GOT3 (cell line): Measurements from ENCODE around the gene PGAM2.

Experiments
- DNase-seq: peaks from one replicate; lab custom pipeline; 2025; ENCODE audit warnings: mixed read lengths; lab: John Stamatoyannopoulos, UW

Gene PGAM2

DNA sequence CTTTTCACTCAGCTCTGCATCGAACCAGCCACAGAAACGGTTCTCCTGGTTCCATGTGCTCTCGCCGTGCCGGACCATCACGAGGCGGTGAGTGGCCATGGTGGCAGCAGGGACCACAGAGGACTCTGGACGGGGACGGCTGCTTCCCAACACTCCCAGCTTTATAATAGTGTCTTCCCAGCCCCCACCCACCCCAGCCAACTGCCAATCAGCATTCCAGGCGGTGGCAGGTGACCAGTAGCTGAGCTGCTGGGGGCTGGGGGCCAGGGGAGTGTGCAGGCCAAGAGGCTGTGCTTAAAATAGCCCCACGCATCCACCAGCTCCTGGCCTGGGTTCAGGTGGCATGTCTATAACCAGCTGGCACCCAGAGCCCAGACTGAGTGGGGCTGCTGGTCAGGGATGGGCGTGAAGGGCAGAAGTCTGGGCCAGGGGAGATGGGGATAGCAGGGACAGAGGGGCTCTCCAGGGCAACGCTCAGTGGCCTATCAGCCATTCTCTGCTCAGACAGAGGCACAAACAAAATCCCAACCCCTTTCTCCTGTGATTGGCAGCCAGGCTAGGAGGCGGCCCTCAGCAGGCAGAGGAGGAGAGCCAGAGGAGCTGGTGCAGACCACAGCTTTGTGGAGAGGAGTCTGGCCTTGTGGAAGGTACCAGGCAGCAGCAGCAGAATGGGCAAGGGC is at the start of gene PGAM2:
PGAM2 (minus strand) TSS at position 137 of the 680 bp plus-strand sequence; CDS start at position 99, 38 bp downstream.
- DNase-seq: no peak

DNA sequence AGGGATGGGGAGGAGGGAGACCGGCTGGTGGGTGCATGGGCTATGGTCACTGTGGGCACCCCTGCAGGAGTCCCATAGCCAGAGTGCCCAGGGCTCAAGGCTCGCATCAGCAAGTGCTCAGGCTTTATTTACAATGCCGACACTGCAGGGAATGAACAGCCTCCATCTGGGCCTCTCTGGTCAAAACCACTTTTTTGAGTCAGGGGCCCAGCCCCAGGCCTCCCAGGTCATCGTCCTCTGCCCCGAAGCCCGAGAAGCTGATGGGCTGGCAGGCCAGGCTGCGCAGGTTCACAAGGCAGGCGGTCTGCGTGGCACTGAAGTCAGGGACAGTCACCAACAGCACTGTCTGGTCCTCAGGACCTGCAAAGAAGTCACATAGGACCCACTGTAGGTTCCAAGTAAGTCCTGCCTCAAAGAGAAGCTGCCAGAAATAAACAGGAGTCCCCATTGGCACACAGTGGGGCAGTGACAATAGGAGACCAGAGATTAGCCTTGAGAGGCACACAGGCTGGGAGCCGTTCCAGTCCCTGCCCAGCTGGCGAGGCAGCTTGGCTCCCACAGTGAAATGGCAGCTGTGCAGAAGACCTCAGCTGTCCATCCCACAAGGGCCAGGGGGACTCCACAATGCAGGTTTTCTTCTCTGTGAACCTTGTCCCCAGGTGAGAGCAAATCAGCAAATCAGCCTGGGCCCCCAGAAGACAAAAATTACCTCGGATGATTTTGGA is 49.4 kb upstream of the PGAM2 start:
- DNase-seq: no peak

DNA sequence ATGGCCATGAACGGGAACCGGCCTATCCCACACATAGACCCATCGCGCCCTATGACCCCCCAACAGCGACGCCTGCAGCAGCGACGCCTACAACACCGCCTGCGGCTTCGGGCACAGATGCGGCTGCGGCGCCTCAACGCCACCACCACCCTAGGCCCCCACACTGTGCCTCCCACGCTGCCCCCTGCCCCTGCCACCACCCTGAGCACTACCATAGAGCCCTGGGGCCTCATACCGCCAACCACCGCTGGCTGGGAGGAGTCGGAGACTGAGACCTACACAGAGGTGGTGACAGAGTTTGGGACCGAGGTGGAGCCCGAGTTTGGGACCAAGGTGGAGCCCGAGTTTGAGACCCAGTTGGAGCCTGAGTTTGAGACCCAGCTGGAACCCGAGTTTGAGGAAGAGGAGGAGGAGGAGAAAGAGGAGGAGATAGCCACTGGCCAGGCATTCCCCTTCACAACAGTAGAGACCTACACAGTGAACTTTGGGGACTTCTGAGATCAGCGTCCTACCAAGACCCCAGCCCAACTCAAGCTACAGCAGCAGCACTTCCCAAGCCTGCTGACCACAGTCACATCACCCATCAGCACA is 48.5 kb upstream of the PGAM2 start:
- no peak for DNase-seq

DNA sequence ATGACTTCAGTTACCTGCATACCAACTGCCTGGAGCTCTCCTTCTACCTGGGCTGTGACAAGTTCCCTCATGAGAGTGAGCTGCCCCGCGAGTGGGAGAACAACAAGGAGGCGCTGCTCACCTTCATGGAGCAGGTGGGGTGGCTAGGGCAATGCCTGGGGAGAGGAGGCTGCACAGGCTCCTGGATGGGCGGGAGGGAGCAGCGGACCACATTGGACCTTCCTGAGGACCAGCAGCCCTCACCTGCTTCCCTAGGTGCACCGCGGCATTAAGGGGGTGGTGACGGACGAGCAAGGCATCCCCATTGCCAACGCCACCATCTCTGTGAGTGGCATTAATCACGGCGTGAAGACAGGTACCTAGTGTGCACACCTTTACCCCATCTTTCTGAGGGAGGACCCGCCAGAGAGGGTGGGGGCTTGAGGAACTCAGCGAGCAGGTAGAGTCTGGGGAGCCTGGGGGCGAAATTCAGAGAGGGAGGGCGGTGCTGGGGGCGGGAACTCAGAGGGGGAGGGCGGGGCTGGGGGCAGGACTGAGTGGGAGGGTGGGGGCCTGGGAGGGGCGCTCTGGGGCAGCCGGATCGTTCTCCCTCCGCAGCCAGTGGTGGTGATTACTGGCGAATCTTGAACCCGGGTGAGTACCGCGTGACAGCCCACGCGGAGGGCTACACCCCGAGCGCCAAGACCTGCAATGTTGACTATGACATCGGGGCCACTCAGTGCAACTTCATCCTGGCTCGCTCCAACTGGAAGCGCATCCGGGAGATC is 47.8 kb upstream of the PGAM2 start:
- no peak for DNase-seq

DNA sequence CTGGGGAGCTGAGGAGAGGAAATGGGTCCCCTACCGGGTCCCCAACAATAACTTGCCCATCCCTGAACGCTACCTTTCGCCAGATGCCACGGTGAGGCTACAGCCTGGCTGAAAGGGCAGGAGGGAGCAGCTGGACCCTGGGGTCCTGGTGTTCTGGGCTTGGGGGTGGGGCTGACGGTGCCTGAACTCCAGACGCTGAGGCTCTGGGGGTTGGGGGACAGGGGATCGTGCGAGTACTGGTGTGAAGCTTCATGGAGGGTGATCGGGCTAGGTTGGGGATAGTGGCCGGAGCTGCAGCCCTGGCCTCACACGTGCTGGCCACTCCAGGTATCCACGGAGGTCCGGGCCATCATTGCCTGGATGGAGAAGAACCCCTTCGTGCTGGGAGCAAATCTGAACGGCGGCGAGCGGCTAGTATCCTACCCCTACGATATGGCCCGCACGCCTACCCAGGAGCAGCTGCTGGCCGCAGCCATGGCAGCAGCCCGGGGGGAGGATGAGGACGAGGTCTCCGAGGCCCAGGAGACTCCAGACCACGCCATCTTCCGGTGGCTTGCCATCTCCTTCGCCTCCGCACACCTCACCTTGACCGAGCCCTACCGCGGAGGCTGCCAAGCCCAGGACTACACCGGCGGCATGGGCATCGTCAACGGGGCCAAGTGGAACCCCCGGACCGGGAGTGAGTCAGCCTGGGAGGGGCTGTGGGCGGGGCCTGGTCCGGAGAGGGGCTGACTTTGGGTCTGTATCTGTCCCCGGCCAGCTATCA is 47.0 kb upstream of the PGAM2 start:
- DNase-seq: no peak

DNA sequence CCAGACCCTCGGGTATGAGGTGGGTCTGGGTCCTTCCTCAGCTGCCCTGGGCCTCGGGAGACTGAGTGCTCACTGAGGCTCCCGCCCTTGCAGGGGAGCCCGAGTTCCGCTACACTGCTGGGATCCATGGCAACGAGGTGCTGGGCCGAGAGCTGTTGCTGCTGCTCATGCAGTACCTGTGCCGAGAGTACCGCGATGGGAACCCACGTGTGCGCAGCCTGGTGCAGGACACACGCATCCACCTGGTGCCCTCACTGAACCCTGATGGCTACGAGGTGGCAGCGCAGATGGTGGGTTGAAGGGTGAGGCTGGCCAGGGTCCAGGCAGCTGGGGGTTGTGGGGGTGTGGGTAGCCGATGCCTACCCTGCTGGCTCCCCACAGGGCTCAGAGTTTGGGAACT is 46.4 kb upstream of the PGAM2 start:
- DNase-seq: no peak

DNA sequence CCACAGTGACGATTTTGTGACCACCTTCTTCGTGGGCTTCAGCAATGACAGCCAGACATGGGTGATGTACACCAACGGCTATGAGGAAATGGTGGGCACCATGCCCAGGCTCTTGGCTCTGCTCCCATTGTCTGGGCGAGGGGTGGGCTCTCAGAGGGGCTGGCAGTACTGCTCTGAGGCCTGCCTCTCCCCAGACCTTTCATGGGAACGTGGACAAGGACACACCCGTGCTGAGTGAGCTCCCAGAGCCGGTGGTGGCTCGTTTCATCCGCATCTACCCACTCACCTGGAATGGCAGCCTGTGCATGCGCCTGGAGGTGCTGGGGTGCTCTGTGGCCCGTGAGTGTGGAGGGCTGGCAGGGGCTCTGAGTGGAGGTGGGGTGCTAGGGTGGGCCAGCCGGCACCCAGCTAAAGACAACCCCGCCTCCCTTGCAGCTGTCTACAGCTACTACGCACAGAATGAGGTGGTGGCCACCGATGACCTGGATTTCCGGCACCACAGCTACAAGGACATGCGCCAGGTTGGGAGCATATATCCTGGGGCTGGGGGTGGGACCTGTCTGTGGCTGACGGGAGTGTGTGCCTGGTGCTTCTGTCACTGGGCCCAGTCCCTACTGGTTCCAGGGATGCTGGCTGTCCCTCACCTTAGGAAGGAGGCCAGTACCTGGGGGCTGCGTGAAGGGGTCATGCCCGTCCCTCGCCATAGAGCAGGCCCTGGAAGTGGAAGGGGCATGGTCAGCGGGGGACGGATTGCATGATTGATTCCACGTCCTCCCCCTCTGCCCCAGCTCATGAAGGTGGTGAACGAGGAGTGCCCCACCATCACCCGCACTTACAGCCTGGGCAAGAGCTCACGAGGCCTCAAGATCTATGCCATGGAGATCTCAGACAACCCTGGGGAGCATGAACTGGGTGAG is 45.6 kb upstream of the PGAM2 start:
- DNase-seq: no peak

DNA sequence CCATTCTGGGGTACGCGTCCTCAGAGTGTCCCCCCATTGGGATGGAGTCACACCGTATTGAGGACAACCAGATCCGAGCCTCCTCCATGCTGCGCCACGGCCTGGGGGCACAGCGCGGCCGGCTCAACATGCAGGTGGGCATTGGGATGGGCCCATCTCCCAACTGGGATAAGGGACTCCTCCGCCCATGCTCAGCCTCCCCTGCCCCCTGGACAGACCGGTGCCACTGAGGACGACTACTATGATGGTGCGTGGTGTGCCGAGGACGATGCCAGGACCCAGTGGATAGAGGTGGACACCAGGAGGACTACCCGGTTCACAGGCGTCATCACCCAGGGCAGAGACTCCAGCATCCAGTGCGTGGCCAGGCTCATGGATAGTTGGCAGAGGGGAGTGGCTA is 44.6 kb upstream of the PGAM2 start:
- DNase-seq: no peak

DNA sequence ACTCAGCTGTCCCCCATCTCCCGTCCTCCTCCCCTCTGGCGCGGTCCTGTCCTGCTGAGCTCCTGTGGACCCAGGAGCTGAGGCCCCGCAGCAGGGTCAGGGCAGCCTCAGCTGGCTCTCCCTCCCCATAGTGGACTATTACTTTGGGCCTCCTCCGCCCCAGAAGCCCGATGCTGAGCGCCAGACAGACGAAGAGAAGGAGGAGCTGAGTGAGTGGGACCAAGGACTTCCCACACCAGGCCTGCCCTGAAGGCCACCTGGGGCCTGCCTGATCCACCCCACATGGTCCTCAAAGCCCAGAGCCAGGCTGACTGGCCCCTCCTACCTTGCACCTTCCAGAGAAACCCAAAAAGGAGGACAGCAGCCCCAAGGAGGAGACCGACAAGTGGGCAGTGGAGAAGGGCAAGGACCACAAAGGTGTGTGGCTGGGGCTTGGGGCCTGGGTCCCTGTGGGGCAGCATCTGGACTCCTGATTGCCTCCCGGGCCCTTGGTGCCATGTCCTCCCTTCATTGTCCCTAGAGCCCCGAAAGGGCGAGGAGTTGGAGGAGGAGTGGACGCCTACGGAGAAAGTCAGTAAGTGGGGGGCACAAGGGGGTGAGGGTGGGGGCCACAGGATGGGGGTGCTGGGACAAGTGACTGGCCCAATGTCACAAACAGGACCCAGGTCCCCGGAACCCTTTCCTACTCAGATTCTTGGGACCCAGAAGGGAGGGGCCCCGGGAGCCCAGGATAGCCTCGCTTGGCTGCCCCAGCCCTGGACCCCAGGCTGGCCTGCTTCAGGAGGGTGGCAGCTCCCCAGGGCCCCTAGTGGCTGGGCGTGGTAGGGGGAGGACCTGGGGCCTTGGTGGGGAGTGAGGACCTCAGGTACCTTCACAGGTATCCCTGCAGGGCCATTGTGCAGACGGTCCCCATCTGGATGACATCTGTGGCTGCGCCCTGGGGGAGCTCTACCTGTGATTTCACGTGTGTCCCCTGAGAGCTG is 43.7 kb upstream of the PGAM2 start:
- no peak for DNase-seq

DNA sequence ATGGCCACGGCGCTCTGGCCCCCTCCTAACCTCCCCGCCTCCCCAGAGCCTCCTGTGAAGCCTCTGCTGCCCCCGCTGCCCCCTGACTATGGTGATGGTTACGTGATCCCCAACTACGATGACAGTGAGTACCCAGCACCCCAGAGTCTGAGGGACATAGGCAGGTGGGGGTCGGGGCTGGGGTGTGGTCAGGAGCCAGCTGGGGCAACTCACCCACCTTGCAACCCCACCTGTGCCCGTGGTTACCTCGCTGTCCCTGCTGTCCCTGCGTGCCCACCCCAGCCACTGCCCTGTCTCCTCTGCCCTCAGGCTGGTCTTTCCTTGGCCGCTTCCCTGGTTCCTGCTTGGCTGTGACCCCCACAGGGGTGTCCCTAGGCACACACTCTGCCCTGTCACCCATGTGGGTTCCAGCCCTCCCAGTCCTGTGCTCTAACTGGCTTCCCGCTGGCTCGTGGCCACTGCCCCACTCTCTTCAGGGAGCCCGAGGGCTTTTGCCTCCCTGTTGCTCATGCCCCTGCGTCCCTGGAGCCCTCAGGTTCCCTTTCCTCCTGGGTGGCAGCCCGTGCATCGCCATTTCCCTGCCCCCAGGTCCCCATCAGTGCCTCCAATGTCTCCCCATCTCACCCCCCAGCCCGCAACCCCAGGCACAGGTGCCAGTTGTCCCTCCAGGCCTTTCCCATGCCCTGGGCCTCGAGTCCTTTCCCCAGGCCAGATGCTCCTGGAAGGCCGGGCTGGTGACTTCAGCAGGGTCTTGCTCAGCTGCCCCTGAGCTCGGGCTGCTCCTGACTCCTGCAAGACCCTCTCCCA is 42.8 kb upstream of the PGAM2 start:
- no peak for DNase-seq

DNA sequence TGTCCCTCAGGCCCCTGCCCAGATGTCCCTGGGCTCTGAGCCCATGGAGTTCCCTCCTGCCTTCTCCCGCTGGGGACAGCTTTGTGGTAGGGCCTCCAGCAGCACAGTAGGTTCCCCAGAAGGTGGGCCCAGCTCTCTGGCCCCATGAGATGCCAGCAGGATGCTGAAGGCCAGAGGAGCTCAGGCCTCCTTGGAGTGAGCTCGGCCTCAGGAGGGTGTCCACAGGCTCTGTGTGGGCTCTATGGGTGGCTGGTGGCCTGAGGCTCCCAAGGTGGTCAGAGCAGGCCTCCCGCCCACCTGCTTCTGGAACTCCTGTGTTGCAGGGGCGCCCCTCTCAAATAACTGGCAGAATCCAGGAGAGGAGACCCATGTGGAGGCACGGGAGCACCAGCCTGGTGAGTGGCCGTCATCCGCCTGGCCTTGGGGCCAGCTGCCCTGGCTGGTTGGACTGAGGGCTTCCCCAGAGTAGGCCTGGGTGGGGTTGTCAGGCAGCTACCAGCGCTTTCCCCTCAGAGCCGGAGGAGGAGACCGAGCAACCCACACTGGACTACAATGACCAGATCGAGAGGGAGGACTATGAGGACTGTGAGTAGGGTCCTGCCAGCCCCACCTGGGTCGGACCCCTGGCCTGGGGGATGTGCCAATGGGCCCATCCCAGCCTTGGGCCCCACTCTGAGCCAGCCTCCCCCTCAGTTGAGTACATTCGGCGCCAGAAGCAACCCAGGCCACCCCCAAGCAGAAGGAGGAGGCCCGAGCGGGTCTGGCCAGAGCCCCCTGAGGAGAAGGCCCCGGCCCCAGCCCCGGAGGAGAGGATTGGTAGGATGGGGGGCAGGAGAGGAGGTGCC is 42.0 kb upstream of the PGAM2 start:
- DNase-seq: no peak

DNA sequence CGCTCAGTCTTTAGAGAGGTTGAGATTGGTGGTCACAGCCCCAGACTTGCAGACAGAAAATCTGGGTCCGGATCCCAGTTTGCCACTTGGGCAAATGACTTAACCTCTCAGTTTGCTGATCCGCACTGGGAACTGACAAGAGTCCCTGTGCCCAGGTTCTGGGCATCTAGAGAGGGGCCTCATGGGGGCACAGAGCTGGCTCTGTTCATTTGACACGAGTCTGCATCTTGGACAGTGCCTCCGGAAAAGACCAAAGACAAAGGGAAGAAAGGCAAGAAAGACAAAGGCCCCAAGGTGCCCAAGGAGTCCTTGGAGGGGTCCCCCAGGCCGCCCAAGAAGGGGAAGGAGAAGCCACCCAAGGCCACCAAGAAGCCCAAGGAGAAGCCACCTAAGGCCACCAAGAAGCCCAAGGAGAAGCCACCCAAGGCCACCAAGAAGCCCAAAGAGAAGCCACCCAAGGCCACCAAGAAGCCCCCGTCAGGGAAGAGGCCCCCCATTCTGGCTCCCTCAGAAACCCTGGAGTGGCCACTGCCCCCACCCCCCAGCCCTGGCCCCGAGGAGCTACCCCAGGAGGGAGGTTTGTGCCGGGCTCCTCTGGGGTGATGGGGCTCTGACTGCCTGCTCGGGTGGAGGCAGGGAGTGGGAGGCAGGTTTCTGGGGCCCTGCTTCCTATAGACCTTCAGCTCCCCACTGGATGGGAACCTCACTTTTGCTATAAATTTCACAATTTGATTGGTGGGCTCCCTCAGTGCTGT is 41.1 kb upstream of the PGAM2 start:
- DNase-seq: no peak

DNA sequence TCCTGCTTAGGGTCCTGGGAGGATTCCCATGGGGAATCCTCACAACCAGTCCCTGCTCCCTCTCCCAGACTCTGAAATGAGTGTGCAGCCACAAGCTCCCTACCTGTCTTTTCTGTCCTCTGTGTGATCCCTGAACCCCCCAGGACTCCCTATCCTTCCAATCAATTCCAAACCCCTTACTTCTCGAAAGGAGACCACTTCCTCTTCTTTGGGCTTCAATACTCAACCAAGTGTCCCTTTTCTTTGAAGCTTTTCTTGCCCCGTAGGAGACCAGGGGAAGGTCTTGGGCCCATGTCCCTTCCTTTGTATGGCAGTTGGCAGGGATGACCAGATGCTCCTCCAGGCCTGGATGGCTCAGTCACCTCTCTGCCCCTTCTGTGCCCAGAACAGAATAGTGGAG is 40.5 kb upstream of the PGAM2 start:
- DNase-seq: no peak

DNA sequence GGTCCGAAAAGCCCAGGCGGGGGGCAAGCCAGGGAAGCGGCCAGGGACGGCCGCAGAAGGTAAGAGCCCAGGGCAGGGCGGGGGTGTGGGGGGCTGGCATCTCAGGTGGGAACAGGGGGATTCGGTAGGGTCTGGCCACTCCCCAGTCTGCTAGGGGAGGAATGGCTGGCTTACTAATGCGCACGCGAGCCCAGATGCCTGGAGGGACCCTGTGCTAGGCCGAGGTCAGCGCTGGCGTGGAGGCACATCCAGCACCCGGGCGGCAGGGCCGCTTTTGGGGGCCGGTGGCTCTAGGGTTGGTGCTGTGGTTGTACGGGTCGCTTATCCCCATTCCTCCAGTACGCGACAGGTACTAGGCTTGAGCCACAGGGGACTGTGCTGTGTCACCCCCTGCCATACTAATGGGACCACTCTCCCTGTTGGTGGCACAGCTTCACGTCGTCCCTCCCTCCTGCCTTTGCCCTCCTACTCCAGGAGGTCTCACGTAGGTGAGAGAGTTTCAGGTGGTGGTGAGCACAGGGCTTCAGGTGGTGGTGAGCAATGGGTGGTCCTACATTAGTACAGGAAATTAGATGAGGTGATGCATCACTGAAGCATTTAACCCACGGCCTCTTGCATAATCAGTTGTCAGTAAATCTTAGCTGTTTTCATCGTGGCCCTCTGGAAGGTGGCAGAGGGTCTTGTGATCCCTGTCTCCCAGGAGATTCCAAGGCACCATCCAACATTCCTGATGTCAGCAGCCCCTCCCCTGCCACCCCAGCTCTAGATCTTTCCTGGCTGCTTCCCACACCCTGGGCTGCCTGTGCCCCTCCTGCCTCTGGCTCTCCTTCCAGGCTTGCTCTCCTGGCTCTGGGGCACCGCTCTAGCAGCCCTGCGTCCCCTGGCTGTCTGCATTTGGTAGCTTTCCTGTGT is 39.7 kb upstream of the PGAM2 start:
- no peak for DNase-seq

DNA sequence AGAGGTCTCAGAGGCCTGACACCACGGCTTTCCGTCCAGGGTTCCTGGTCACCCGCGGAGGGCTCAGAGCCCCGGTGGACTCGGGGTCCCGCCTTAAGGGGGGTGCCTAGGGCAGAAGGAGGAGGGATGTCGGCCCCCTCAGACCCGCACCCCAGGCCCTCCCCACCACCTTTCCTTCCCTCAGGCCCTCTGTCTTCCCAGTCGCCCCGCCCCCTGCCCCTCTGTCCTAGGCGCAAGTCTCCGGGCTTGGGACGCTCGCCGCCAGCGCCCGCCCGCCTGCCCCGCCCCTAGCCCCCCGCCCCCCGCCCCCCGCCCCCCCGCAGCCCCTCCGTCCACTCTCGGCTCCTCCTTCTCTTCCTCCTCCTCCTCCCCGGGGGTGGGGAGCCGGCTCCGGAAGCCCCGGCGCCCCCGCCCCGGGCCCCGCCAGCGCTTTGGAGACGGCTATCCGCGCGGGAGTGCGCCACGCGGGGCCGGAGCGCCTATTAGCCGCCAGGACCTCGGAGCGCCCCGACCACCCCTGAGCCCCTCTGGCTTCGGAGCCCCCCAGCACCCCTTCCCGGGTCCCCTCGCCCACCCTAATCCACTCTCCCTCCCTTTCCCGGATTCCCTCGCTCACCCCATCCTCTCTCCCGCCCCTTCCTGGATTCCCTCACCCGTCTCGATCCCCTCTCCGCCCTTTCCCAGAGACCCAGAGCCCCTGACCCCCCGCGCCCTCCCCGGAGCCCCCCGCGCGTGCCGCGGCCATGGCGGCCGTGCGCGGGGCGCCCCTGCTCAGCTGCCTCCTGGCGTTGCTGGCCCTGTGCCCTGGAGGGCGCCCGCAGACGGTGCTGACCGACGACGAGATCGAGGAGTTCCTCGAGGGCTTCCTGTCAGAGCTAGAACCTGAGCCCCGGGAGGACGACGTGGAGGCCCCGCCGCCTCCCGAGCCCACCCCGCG is 38.8 kb upstream of the PGAM2 start, which contains the start of gene AEBP1:
AEBP1 (plus strand) TSS at position 423 of the 937 bp plus-strand sequence; CDS start at position 744, 321 bp downstream.
- no peak for DNase-seq
